Glomerular visceral epithelial cell (primary cell): Measurements from ENCODE around the gene MYO1D.
"Not testable (repeated sequence)": the region's sequence is repeated elsewhere in the genome, so short reads cannot be mapped to it uniquely, and the experiment has no call there.

Source experiments
- DNase-seq: peaks from one replicate; pipeline ENCODE4 v3.0.0-alpha.2; 2016; ENCODE audit errors: extremely low spot score

The MYO1D gene

DNA sequence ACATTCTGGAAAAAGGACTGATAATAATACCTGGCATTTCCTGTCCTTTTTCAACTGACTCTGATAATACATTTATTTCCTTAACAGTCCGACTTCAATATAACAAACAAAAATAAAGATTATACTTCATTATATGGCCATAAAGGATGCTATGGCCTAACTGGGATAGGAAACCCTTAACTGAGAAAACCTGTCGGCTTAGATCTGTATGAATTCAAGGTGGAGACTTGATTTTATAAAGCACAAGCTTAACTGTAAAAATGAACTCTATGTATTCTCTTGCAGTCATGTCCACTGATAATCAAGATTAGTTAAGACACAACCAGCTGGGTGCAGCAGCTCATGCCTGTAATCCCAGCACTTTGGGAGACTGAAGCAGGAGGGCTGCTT lies 102.2 kb downstream of the MYO1D start:
- no peak for DNase-seq

DNA sequence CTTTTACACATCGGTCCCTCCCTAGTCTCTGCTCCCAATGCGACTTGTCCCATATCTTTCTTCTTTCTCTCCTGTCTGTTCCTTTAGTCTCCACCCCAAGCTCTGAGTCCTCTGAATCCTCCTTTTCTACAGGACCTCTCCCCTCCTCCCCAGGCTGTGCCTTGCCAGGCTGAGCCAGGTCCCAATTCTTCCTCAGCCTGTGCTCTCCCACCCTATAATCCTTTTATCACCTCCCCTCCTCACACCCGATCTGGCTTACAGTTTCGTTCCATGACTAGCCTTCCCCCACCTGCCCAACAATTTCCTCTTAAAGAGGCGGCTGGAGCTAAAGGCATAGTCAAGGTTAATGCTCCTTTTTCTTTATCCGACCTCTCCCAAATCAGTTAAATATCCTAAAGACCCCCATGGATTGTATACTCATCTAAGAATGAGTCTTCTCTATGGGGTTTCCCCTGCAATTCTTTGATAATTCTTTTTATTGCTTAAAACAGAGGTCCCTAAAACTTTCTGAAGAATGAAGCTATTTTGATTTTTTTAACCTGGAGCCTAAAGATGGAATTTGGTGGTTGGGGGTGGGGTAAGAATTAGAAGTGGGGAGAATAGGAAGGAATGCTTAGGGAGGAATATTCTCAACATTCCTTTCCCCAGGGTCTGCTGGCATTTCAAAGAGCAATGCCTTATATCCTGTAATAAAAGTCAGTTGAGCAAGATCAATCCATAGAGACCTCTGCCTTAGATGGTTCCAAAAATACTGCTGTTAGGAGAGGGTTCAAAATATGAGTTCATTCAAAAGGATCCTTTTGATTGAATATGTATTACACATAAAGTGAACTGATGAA lies 102.8 kb downstream of the MYO1D start:
- DNase-seq: no peak

DNA sequence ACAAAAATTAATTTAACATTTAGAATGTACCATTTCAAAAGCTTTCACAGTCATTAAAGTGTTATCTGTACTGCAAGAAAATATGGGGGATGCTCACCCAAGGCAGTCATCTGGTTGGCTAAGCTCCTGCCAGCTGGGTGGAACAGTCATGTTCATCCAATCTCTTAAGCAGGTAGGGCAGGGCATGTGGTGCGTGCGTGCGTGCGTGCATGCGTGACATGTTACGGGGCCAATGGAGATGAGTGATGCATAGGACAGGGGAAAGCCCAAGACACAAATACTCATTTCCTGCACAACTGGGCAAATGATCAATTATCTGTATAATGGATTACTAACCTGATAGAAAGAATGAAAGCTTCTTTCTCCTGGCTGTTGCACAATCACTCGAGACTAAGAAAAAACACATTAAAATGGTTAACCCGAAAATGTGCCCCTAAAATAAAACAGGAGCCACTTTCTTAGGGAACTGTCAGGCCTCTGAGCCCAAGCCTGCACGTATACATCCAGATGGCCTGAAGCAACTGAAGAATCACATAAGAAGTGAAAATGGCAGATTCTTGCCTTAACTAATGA lies 104.4 kb downstream of the MYO1D start:
- peak; percentile 73 for DNase-seq

DNA sequence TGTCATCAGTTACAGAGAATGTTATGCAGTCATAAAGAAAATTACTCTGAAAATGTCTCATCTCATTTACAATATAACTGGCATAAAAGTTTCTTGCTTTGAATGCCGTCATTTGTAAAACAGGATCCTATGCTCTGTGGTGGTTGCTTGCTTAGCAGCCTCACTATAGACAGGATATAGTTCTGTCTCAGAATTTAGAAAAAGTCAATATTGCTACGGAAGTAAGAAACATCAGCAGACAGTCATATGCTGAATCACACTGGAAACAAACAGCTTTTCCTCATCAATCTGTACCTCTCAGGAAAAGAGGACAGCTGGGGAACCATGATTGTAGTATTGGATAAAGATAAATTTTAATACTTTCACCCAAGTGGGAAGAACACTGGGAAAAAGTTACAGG lies 105.5 kb downstream of the MYO1D start:
- no peak for DNase-seq

DNA sequence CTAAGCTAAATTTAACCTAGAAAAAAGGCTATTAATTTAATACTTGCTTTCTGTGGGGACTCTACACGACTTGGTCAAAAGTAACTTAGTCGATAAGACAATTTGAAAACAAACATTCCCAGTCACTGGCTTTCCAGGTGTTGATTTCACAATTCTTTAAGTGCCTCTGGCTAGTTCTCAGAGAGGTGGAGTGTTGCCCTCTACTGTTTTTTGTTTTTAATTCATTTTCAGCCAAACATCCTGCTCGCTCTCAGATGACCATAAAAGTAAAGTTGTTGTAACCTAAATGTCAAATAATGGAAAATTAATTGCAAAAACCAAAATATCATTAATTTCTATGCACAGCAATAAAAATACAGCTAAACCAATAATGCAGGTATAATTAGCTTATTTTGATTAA lies 107.1 kb downstream of the MYO1D start:
- no peak for DNase-seq

DNA sequence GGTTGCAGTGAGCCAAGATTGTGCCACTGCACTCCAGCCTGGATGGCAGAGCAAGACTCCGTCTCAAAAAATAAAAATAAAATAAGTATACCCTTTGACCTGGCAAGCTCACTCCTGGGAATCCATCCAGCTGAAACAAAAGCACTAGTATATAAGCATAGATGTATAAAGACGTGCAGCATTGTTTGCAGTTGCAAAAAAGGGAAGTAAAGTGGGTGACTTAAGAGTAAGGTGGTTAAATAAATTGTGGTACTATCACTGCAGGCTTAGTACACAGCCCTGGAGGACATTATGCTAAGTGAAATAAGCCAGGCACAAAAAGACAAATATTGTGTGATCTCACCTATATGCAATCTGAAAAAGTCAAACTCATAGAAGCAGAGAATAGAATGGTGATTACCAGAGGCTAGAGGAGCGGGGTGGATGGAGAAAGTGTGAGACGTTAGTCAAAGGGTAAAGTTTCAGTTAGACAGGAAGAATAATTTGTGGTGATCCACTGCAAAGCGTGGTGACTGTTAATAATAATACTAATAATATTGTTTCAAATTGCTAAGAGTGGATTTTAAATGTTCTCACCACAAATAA lies 113.0 kb downstream of the MYO1D start:
- no peak for DNase-seq

DNA sequence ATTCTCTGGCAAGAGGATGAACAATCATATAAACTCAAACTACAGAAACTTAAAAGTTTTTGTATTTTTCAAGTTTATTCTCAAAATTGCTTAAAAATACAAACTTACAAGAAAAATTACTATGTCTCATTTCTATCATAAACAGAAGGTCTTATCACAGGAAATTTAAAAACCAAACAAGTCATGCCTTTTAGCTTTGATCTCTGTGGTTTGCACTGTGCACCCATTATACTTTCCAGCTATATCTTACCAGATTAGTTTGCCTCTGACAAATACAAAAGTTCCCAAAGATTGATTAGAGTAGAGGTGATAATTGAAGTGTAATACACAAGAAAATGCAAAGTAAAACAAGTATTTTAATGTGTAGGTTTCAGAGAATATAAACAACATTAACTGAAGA lies 117.4 kb downstream of the MYO1D start:
- DNase-seq: no peak

DNA sequence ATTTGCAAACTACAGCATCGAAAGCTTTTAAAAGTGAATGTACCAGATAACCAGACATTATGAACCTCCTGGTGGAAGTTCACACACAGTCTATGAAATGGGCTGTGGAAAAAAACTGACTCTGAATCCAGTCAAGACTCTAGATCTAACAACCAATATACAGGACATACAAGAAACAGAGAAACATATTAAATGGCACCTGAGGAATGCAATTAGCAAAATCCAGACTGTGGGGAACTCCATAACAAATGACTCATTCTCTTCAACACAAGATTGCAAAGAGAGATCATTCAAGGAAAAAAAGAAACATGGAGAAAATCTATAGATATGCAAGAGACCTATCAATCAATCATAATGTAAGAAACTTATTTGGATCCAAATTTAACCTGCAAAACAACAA lies 119.0 kb downstream of the MYO1D start:
- DNase-seq: peak; percentile 3

DNA sequence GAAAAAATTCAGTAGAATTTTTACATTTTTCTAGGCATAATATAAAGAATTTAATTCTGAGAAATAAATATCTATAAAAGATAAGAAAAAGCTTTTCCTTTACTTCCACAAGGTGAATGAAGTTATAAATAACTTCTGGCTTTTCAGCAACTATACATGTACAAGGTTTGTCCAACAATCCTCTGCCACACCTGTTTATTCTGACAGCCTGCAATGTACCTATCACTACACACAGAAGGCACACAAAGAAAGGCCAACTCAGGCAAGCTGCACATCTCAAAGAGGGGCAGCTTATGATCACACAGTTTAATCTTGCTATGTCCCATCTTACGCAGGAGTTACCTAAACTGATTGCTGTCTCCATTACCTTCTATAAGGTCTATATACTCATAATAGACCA lies 120.2 kb downstream of the MYO1D start:
- DNase-seq: no peak

DNA sequence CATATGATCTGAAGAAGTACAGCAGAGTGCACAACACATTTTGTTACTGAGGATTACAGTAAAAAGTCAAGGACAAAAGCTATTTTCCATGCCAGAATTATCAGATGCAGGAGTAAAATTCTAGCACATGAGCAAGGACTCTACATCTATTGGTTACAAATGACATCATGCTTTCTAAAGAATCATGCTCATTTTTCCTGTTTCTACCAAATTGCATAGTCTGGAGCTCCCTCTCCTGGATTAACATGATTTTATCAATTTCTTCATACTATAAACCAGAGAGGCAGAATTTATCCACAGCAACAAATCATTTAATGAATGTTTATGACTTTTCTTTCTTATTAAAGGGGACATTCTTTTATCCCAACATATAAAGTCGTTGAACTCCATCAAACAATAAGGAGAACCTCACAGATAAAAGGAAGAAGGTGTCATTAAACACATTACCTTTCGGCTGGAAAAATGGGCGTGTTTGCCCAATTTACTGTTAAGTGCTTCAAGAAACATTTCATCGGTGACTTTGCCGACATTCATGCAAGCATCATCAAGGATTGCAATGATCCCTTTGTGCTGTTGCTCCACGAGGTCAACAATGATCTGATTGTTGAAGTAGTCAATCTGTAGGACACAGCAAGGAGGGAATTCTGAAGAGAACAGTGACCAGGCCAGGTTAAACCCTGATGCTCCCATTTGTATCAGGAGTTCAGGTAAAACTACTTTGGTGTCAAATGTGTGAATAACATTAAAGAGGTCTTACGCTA lies 121.7 kb downstream of the MYO1D start:
- DNase-seq: peak; percentile 59

DNA sequence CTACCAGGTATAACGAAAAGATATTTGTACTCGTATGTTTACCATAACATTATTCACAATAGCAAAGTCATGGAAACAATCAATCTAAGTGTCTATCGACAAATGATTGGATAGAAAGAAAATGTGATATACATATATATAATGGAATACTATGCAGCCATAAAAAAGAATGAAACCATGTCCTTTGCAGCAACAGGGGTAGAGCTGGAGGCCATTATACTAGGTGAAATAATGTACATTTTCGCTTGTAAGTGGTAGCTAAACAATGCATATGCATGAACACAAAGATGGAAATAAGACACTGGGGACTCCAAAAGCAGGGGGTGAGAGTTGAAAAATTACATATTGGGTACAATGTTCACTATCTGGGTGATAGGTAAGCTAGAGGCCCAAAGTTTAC lies 124.0 kb downstream of the MYO1D start:
- DNase-seq: no peak

DNA sequence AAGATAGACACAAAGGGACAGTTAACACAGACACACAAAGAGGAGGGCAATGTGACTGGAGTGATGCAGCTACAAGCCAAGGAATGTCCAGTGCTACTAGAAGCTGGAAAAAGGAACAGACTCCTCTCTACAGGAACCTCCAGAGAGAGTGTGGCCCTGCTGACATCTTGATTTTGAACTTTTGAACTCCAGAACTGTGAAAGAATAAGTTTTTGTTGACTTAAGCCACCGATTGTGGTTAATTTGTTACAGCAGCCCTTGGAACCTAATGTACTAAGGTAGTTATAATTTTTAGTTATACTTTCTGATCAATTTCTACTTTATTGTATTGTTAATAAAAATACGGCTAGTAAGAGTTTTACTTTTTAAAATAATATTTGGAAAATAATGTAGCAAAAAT lies 129.1 kb downstream of the MYO1D start:
- DNase-seq: no peak

DNA sequence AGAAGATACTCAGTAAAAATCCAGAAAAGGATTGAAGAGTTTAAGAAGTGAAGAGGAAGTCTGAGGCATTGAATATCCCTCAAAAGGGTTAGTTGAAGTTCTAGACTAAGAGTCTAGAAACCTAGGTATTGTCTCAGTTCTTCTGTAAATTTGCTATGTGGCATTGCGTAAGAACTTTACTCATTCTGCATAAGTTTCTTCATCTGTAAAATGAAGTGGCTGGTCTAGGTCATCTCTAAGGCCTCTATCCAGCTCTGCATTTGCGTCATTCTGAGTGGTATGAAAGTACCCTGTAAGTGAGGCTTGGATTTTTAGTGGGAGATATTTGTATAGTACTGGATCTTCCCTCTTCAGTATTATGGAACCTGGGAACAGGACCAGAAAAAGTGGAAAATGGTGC lies 130.2 kb downstream of the MYO1D start:
- no peak for DNase-seq

DNA sequence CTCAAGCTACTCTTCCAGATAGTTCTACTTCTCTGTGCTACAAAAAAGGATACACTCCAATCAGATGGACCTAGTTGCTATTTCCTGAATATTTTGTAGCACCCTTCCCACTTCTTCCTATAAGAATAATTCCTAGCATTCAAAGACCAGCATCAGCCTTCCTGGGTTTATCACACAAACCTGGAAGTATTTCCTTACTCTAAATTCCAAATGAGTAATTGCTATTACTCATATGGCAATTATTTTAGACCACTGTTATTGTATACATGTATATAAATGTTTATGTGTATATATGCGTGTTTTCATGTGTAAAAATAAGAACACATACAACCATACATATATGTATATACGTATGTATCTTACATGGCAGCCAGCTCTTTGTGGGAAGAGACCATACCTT lies 130.6 kb downstream of the MYO1D start:
- no peak for DNase-seq

DNA sequence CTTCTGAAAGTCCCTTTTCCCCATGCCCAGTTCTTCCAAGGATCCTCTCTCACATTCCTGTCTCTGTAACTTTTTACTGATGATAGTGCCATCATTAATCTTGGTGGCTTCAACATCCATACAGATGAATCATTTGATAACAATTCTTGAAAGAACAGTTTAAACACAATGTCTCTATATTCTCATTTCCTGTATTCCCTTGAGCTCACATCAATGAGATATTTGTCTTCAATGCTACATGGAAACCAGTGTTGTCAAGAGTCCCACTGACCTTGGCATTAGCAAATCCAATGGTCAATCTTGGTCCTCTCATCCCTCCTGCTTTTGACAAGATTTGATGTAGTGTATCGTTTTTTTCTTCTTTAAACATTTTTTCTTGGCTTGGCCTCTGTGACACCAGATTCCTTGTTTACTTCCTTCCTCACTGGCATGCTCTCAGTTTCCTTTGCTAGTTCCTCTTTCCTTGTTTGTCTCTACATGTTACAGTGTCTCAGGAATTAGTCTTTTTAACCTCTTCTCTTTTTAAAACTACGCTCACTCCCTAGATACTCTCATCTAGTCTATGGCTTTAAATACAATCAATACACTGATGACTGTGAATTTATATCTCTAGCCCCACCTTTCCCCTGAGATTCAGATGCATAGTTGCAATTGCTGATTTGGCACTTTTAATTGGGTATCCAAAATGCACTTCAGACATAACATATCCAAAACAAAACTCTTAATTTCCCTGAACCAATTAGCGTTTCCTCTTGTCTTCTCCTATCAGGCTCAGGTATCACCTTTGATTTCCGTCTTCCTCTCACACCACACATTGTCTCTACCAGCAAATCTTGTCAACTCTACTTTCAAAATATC lies 134.0 kb downstream of the MYO1D start:
- no peak for DNase-seq

DNA sequence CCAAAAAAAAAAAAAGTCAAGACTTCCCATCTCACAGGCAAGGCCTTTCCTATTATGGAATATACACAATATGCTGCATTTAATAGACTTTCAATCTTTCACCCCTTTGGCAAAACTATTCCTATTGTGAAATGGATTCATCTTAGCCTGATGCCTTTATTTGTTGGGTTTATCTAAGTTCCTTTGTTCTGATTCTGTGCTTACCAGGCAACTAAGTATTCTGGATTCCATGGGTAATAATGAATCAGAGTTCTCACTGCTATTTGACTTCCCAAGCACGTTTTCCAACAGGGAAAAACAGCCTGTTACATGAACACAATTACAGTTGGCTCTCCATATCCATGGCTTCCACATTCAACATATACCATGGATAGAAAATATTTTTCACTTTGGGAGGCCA lies 135.5 kb downstream of the MYO1D start:
- no peak for DNase-seq

DNA sequence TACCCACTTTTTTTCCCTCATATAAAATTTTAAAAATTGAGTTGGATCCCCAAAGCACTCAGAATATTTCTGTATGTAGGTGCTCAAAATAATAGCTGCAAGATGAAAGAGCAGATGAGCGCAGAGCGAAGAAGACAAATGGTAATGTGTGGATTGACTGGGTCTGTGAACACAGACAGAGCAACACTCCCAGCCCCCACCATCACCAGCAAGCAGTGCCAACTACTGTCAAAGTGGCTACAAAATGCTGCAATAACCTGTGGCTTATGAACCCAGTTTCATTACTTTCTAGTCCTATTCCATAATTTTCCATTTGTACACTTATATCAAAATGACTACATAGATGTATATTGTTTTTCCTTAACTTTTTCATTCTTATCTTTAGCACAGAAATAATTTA lies 137.2 kb downstream of the MYO1D start:
- DNase-seq: no peak

DNA sequence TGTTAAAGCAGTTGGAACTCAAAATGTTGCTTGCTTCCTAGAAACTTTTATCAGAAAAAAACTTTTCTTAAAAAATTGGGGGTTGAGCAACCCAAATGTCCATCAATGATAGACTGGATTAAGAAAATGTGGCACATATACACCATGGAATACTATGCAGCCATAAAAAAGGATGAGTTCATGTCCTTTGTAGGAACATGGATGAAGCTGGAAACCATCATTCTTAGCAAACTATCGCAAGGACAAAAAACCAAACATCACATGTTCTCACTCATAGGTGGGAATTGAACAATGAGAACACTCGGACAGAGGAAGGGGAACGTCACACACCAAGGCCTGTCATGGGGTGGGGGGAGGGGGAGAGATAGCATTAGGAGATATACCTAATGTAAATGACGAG lies 137.8 kb downstream of the MYO1D start:
- not testable (repeated sequence) for DNase-seq

DNA sequence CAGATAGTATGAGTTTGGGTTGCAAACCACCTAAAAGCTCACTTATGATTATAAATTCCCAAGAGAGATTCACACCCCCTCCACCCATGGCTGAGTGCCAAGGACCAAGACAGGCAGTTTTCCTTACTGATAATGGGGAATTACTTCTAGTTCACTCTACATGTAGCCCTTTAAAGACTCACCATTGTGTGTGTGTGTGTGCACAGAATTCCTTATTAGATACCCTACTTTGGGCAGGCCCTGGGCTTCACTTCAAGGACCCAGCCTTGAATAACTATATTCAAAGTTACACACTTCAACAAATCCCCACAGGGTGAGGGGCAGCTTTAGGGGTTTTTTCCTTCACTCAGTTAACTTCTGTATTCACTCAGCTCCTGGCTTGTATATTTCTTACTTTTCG lies 143.5 kb downstream of the MYO1D start:
- no peak for DNase-seq

DNA sequence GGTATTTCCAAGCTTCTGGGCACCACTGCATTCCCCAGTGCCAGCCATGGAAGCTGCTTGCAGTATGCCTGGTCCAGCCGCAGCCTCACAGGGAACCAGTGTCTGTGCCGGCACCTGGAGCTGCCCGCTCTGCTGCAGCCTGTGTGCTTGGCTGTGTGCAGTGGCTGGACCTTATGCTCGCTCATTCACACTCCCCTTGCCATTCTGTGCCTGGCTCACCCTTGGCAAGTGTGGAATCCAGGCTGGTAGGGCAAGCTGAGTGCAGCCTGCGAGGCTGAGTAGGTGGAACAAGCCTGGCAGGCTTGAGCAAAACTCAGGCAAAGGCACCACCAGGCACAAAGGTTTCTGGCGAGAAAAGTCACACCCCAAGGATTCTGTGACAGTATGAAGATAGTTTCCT lies 144.0 kb downstream of the MYO1D start:
- no peak for DNase-seq

DNA sequence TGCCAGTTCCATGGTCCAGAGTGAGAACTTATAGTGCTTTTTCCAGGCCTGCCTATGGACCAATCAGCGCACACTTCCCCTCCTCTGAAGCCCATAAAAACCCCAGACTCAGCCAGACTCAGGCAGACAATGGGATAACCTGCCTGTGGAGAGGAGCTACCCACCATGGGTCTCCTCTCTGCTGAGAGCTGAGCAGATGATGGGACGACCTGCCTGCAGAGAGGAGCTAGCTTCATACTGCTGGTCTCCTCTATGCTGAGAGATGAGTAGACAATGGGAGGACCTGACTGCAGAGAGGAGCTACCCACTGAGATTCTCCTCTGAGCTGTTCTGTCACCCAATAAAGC lies 144.7 kb downstream of the MYO1D start:
- DNase-seq: no peak
